ENCODE results near the gene VWC2. TPM values are rescaled to one million over a fixed set of nuclear protein-coding genes. Genes with fewer than 3 reads are reported as not detected.

VWC2 gene
- total RNA-seq, 1 donor from 2014 or later, result 0.29 TPM

DNA sequence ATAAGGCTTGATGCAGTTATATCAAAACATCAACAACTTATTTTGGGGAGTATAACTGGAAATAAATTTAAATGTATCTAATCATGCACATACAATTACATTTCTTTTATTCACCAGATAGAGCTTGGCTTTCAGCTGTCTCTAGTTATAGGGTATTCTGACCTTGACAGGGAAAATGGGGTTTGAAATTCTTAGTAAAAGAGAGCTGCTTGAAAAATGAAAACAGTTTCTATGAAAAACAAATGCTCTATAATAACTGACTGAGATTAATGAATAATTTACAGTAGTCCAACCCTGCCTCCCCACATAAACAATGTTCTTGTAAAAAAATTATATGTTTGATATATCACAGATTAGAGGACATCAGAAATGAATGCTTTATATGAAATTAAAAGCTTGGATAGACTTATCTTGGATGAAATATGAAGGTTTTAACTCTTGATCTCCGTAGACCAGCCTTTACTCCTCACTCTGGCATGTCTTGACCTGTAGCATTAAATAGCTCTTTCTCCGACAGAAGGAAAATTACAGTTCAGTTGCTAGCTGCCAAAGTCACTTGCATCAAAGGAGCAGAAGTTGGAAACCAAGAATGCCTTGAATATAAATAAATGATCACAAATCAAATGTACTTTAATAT, 32.1 kb downstream of the VWC2 start:
- no peak for DNase-seq (ENCODE audit: low spot score in 2 of 2, unreplicated experiment in 2 of 2)
- no peak for TF ChIP-seq CTCF (IDR thresholded peaks at IDR 0.05; ENCODE audit: unreplicated experiment)
- Mint-ChIP-seq H3K36me3 (no peaks in the 10 kb centered on the region), H3K27me3 (ENCODE audit: low read depth) (peaks cover 2% of the 10 kb centered on the region), H3K4me1 (peaks cover 7% of the 10 kb centered on the region), H3K27ac (no peak overlapping the region), H3K9me3 (no peaks in the 10 kb centered on the region), H3K4me3 (no peak overlapping the region)

GRCh38 chr7:49812534-49812933, 39.1 kb downstream of the VWC2 start:
- no peaks in the 10 kb centered on the region for H3K36me3 Mint-ChIP-seq
- DNase-seq (ENCODE audit: low spot score in 2 of 2, unreplicated experiment in 2 of 2), result no peak
- no peak overlapping the region for H3K27ac Mint-ChIP-seq
- H3K27me3 Mint-ChIP-seq (ENCODE audit: low read depth), result peaks cover 4% of the 10 kb centered on the region
- no peak for TF ChIP-seq CTCF (IDR thresholded peaks at IDR 0.05; ENCODE audit: unreplicated experiment)
- no peak overlapping the region for H3K4me3 Mint-ChIP-seq
- peaks cover 7% of the 10 kb centered on the region for H3K4me1 Mint-ChIP-seq
- no peaks in the 10 kb centered on the region for H3K9me3 Mint-ChIP-seq

- no peaks in the 10 kb centered on the region for H3K9me3 Mint-ChIP-seq
- no peak overlapping the region for H3K27ac Mint-ChIP-seq
- peaks cover 18% of the 10 kb centered on the region for H3K27me3 Mint-ChIP-seq (ENCODE audit: low read depth)
- no peak for TF ChIP-seq CTCF (IDR thresholded peaks at IDR 0.05; ENCODE audit: unreplicated experiment)
- no peaks in the 10 kb centered on the region for H3K36me3 Mint-ChIP-seq
- no peak overlapping the region for H3K4me3 Mint-ChIP-seq
- DNase-seq (ENCODE audit: low spot score in 2 of 2, unreplicated experiment in 2 of 2), result no peak
- peaks cover 9% of the 10 kb centered on the region for H3K4me1 Mint-ChIP-seq
Measured at GRCh38 chr7:49817279-49817678, 43.8 kb downstream of the VWC2 start.

DNA sequence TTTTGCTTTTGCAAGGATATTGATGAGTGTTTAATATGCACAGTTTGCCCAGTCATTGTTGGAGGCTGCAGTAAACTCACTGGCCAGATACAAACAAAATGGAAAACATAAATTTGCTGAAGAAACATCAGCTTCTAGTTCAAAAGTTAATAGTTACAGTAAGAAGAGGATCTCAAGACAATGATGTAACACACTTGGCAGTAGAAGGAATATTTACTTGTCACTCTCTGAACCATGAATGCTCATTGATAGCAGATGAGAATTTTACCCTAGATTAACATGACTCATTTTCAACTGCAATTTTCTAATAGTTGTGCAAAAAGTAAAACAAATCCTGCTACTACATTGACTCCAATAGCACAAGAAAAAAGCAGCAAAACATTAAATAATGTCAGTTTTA, 47.7 kb downstream of the VWC2 start:
- Mint-ChIP-seq H3K36me3 (no peaks in the 10 kb centered on the region), H3K27ac (no peak overlapping the region), H3K9me3 (peaks cover 8% of the 10 kb centered on the region), H3K4me3 (no peak overlapping the region), H3K27me3 (ENCODE audit: low read depth) (peaks cover 16% of the 10 kb centered on the region), H3K4me1 (peaks cover 8% of the 10 kb centered on the region)
- no peak for DNase-seq (ENCODE audit: low spot score in 2 of 2, unreplicated experiment in 2 of 2)
- TF ChIP-seq CTCF (IDR thresholded peaks at IDR 0.05; ENCODE audit: unreplicated experiment), result no peak

DNA sequence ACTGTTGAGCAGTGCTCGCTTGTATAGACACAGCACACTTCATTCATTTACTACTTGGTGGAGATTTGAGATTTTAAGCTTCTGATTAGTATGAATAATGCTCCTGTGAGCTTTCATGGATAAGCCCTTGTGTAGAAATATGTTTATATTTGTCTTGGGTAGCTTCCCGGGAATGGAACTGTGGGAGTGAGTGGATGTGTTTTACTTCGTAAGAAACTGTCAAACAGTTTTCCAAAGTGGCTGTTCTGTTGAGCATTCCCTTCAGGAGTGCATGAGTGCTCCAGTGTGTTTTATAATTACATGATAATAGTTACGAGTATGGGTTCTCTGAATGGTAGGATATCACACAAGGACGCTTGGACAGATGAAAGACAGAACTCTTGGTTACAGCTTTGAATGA, 49.4 kb downstream of the VWC2 start:
- H3K27me3 Mint-ChIP-seq (ENCODE audit: low read depth), result peaks cover 16% of the 10 kb centered on the region
- peaks cover 8% of the 10 kb centered on the region for H3K9me3 Mint-ChIP-seq
- TF ChIP-seq CTCF (IDR thresholded peaks at IDR 0.05; ENCODE audit: unreplicated experiment), result no peak
- H3K27ac Mint-ChIP-seq, result no peak overlapping the region
- no peaks in the 10 kb centered on the region for H3K36me3 Mint-ChIP-seq
- no peak for DNase-seq (ENCODE audit: low spot score in 2 of 2, unreplicated experiment in 2 of 2)
- peaks cover 2% of the 10 kb centered on the region for H3K4me1 Mint-ChIP-seq
- H3K4me3 Mint-ChIP-seq, result no peak overlapping the region

- Mint-ChIP-seq H3K27ac (no peak overlapping the region), H3K36me3 (no peaks in the 10 kb centered on the region), H3K4me1 (peaks cover 2% of the 10 kb centered on the region), H3K4me3 (no peak overlapping the region), H3K27me3 (ENCODE audit: low read depth) (peaks cover 14% of the 10 kb centered on the region), H3K9me3 (peaks cover 8% of the 10 kb centered on the region)
- DNase-seq (ENCODE audit: low spot score in 2 of 2, unreplicated experiment in 2 of 2), result no peak
- no peak for TF ChIP-seq CTCF (IDR thresholded peaks at IDR 0.05; ENCODE audit: unreplicated experiment)
Measured at GRCh38 chr7:49823566-49823965, 50.1 kb downstream of the VWC2 start.

All from mesothelial cell of epicardium (in vitro differentiated cells).